Neuronal stem cell (in vitro differentiated cells): Measurements from ENCODE around the gene C2orf78.

Experiments
- DNase-seq: peaks from one replicate; pipeline ENCODE4 v3.0.0-alpha.2; 2013; ENCODE audit warnings: low spot score
- H2AFZ ChIP-seq: one replicate; pipeline ENCODE4 v1.6.1; 2013; ENCODE audit warnings: mild to moderate bottlenecking, low read length, inconsistent platforms
- H2AK5ac ChIP-seq: 2 replicates; pipeline ENCODE4 v1.6.1; 2013; ENCODE audit warnings: low read depth, mild to moderate bottlenecking, inconsistent platforms, low read length, moderate library complexity, mixed read lengths
- H2BK120ac ChIP-seq: 2 replicates; pipeline ENCODE4 v1.6.1; 2013; ENCODE audit warnings: low read depth, mild to moderate bottlenecking, inconsistent platforms, low read length, moderate library complexity, mixed read lengths
- H2BK12ac ChIP-seq: one replicate; pipeline ENCODE4 v1.6.1; 2013; ENCODE audit warnings: low read length, inconsistent platforms
- H2BK15ac ChIP-seq: 2 replicates; pipeline ENCODE4 v1.6.1; 2013; ENCODE audit warnings: mild to moderate bottlenecking, low read length, inconsistent platforms, mixed read lengths
- H2BK5ac ChIP-seq: one replicate; pipeline ENCODE4 v1.6.1; 2013; ENCODE audit warnings: inconsistent platforms, mild to moderate bottlenecking, low read length, moderate library complexity
- H3K14ac ChIP-seq: one replicate; pipeline ENCODE4 v1.6.1; 2013; ENCODE audit warnings: low read length, inconsistent platforms
- H3K18ac ChIP-seq: 2 replicates; pipeline ENCODE4 v1.6.1; 2013; ENCODE audit warnings: low read length, inconsistent platforms
- H3K23ac ChIP-seq: 2 replicates; pipeline ENCODE4 v1.6.1; 2013; ENCODE audit warnings: low read depth, mild to moderate bottlenecking, mixed read lengths, low read length, inconsistent platforms; ENCODE audit not compliant: poor library complexity
- H3K27ac ChIP-seq: replicated peaks from 3 replicates; pipeline ENCODE4 v1.5.1; 2013; ENCODE audit warnings: low read length, inconsistent platforms
- H3K27me3 ChIP-seq, 3 experiments: 2 replicates each; pipeline ENCODE4 v1.6.1; 2013; ENCODE audit warnings: low read length in 3 of 3, mild to moderate bottlenecking in 2 of 3, inconsistent platforms in 1 of 3, low read depth in 1 of 3, mixed read lengths in 1 of 3, moderate library complexity in 1 of 3; ENCODE audit not compliant: control insufficient read depth in 3 of 3, insufficient read depth in 3 of 3
- H3K36me3 ChIP-seq, 2 donors: replicated peaks in 1 of 2; 2 replicates each; pipeline ENCODE4 v1.6.1; 2013; ENCODE audit warnings: low read length in 2 of 2; ENCODE audit not compliant: control insufficient read depth in 2 of 2, insufficient read depth in 2 of 2
- H3K4ac ChIP-seq: 2 replicates; pipeline ENCODE4 v1.6.1; 2013; ENCODE audit warnings: inconsistent platforms, mild to moderate bottlenecking, low read length, moderate library complexity
- H3K4me1 ChIP-seq, 2 donors: 1 replicate in 1 of 2; 2 replicates in 1 of 2; pipeline ENCODE4 v1.6.1; 2013; ENCODE audit warnings: low read length in 2 of 2, low read depth in 1 of 2; ENCODE audit not compliant: control insufficient read depth in 2 of 2, insufficient read depth in 1 of 2
- H3K4me2 ChIP-seq: one replicate; pipeline ENCODE4 v1.6.1; 2013; ENCODE audit warnings: mild to moderate bottlenecking, low read length, inconsistent platforms; ENCODE audit not compliant: insufficient read depth, poor library complexity, severe bottlenecking
- H3K4me3 ChIP-seq, 2 donors: 2 replicates each; pipeline ENCODE4 v1.5.1; 2013; ENCODE audit warnings: low read length in 2 of 2, mild to moderate bottlenecking in 2 of 2, inconsistent platforms in 1 of 2, moderate library complexity in 1 of 2
- H3K79me1 ChIP-seq: one replicate; pipeline ENCODE4 v1.6.1; 2013; ENCODE audit warnings: low read depth, mild to moderate bottlenecking, inconsistent platforms, low read length, moderate library complexity
- H3K9ac ChIP-seq: one replicate; pipeline ENCODE4 v1.6.1; 2013; ENCODE audit warnings: mild to moderate bottlenecking, low read depth, low read length, inconsistent platforms; ENCODE audit not compliant: poor library complexity
- H3K9me3 ChIP-seq, 2 donors: replicated peaks in 1 of 2; 2 replicates each; pipeline versions ENCODE3 to v1.6.1; 2013; ENCODE audit warnings: low read length in 2 of 2, mild to moderate bottlenecking in 2 of 2, inconsistent platforms in 1 of 2, low read depth in 1 of 2, mixed read lengths in 1 of 2, moderate library complexity in 1 of 2; ENCODE audit not compliant: control insufficient read depth in 2 of 2, insufficient read depth in 1 of 2
- H4K8ac ChIP-seq: one replicate; pipeline ENCODE4 v1.6.1; 2013; ENCODE audit warnings: low read depth, mild to moderate bottlenecking, inconsistent platforms, low read length, moderate library complexity
- H4K91ac ChIP-seq: one replicate; pipeline ENCODE4 v1.6.1; 2013; ENCODE audit warnings: low read length, low read depth, mild to moderate bottlenecking, inconsistent platforms; ENCODE audit not compliant: poor library complexity
- WGBS, 2 donors: extraction: QIAGEN DNeasy Blood & Tissue Kit; methylation state at CpG; one replicate each; pipeline ENCODE4 v1.1.7; 2013; ENCODE audit warnings: missing lambda C conversion rate in 2 of 2, mixed read lengths in 1 of 2; ENCODE audit not compliant: insufficient read length in 2 of 2, insufficient replicate concordance in 1 of 2; ENCODE audit errors: extremely low coverage in 2 of 2; 5-methylcytosine and 5-hydroxymethylcytosine counted together

Gene C2orf78

DNA sequence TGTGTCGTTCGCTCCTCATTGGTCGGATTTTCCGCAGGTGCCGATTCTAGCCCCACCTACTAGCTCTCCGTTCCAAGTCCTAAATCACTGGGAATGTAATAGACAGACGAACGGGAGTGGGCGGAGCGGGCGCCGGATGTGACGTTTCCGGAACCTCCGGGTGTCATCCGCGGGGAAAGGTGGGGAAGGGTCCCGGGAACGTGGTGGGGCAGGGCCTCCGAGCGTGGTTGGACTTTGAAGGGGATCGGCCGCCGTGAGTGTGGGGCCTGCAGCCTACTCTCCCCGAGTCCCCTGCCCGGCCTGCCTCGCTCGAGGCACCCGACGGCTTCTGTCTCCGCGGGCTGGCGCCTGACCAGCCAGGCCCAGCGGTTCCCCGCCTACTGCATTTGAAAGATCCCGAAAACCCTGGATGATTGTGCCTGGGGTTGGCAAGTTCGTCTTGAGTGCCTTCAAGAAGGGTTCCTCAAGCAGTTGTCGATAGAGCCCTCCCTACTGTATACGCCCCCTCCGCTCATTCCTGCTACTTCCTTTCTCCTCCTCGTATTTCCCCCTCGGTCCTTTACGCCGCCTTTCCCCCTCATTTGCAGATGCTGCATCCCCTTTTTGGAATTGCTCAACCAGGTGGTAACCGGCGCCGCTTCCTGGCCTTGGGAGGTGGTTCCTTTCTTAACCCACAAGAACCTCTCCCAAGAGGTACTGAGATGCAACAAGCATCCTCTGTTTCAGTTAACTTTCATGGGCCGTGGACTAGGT lies 45.0 kb downstream of the C2orf78 start, which contains the start of gene STAMBP:
TSS of gene STAMBP (plus strand) at position 144 of the 753 bp plus-strand sequence. CDS start 1,896 bp downstream, outside the sequence.
- WGBS, 2 donors, result no CpG with 5 or more reads among the region's 48 CpGs
- H3K4ac ChIP-seq, result no peak within 1 kb of the TSS
- peaks cover 1 to 9% of the 10 kb centered on the region in 2 donors for H3K4me1 ChIP-seq
- no peak within 1 kb of the TSS for H2BK120ac ChIP-seq
- no peak within 1 kb of the TSS for H4K8ac ChIP-seq
- H3K79me1 ChIP-seq, result no peaks in the 10 kb centered on the region
- H2BK12ac ChIP-seq, result no peak within 1 kb of the TSS
- peak within 1 kb of the TSS; percentile 94 for H3K9ac ChIP-seq
- peak within 1 kb of the TSS; percentile 84 for H3K18ac ChIP-seq
- peak within 1 kb of the TSS; percentile 77 for H3K23ac ChIP-seq
- peaks cover 8 to 31% of the 10 kb centered on the region in 2 donors for H3K36me3 ChIP-seq
- DNase-seq, result peak; percentile 89
- H2AFZ ChIP-seq, result peak within 1 kb of the TSS; percentile 91
- peak within 1 kb of the TSS; percentile 89 for H3K4me2 ChIP-seq
- no peak within 1 kb of the TSS for H2BK15ac ChIP-seq
- peaks cover 0 to 3% (median 0%) of the 10 kb centered on the region in 3 experiments for H3K27me3 ChIP-seq
- peaks cover 0 to 2% of the 10 kb centered on the region in 2 donors for H3K9me3 ChIP-seq
- no peak within 1 kb of the TSS for H3K14ac ChIP-seq
- H3K27ac ChIP-seq, result no peak within 1 kb of the TSS
- H4K91ac ChIP-seq, result no peak within 1 kb of the TSS
- H2BK5ac ChIP-seq, result peak within 1 kb of the TSS; percentile 45
- H3K4me3 ChIP-seq, result peak within 1 kb of the TSS; percentile 64 to 94
- H2AK5ac ChIP-seq, result peak within 1 kb of the TSS; percentile 5

GRCh38 chr2:73830871-73831401 lies 47.0 kb downstream of the C2orf78 start:
- Histone ChIP-seq H3K9ac (no peak overlapping the region), H2BK5ac (no peak overlapping the region), H3K4me2 (no peak overlapping the region), H3K18ac (no peak overlapping the region), H2BK15ac (no peak overlapping the region), H2BK12ac (no peak overlapping the region), H2BK120ac (no peak overlapping the region), H3K4ac (no peak overlapping the region), H3K4me3 (no peak overlapping the region), H3K79me1 (no peaks in the 10 kb centered on the region), H3K36me3 (peaks cover 10 to 43% of the 10 kb centered on the region in 2 donors), H3K9me3 (peaks cover 0 to 2% of the 10 kb centered on the region in 2 donors), H3K14ac (no peak overlapping the region), H3K23ac (no peak overlapping the region), H3K4me1 (peaks cover 1 to 9% of the 10 kb centered on the region in 2 donors), H3K27ac (no peak overlapping the region), H4K8ac (no peak overlapping the region), H2AFZ (no peak overlapping the region), H3K27me3 (peaks cover 0 to 3% (median 0%) of the 10 kb centered on the region in 3 experiments), H2AK5ac (no peak overlapping the region), H4K91ac (no peak overlapping the region)
- DNase-seq, result no peak
- no CpG with 5 or more reads among the region's 11 CpGs for WGBS, 2 donors

GRCh38 chr2:73832930-73833329 lies 48.9 kb downstream of the C2orf78 start:
- Histone ChIP-seq H3K23ac (no peak overlapping the region), H3K9ac (no peak overlapping the region), H3K36me3 (peaks cover 13 to 54% of the 10 kb centered on the region in 2 donors), H3K18ac (no peak overlapping the region), H2AK5ac (no peak overlapping the region), H2AFZ (no peak overlapping the region), H2BK120ac (no peak overlapping the region), H3K27me3 (no peaks in the 10 kb centered on the region), H4K91ac (no peak overlapping the region), H3K4me1 (peaks cover 1 to 9% of the 10 kb centered on the region in 2 donors), H2BK12ac (no peak overlapping the region), H3K9me3 (no peaks in the 10 kb centered on the region), H3K14ac (no peak overlapping the region), H3K4ac (no peak overlapping the region), H4K8ac (no peak overlapping the region), H2BK5ac (no peak overlapping the region), H2BK15ac (no peak overlapping the region), H3K4me3 (no peak overlapping the region), H3K79me1 (peaks cover 2% of the 10 kb centered on the region), H3K27ac (no peak overlapping the region), H3K4me2 (no peak overlapping the region)
- DNase-seq, result no peak

- no CpG with 5 or more reads among the region's 17 CpGs for WGBS, 2 donors
- Histone ChIP-seq H3K9me3 (no peaks in the 10 kb centered on the region), H3K36me3 (peaks cover 11 to 73% of the 10 kb centered on the region in 2 donors)
Observed at GRCh38 chr2:73836141-73836943, 52.4 kb downstream of the C2orf78 start.

More at GRCh38 chr2:73836141-73836943, 52.4 kb downstream of the C2orf78 start:
- Histone ChIP-seq H3K18ac (no peak overlapping the region), H3K14ac (no peak overlapping the region), H2BK12ac (no peak overlapping the region), H2BK120ac (no peak overlapping the region), H4K91ac (no peak overlapping the region), H2AFZ (no peak overlapping the region), H3K4me2 (no peak overlapping the region), H3K4ac (no peak overlapping the region), H3K27me3 (no peaks in the 10 kb centered on the region), H4K8ac (peak overlapping the region; percentile 17), H2BK5ac (no peak overlapping the region), H2BK15ac (no peak overlapping the region), H3K9ac (peak overlapping the region; percentile 72), H3K27ac (no peak overlapping the region), H3K79me1 (peaks cover 2% of the 10 kb centered on the region), H2AK5ac (no peak overlapping the region), H3K4me1 (peaks cover 2 to 7% of the 10 kb centered on the region in 2 donors), H3K23ac (peak overlapping the region; percentile 44), H3K4me3 (no peak overlapping the region)
- no peak for DNase-seq
